ENCODE measurements around the gene LSS.
A peak's percentile ranks its signal among the peaks of the same experiment; 100 is the strongest.
"Not testable (repeated sequence)": the region's sequence is repeated elsewhere in the genome, so short reads cannot be mapped to it uniquely, and the experiment has no call there.

The LSS gene

DNA sequence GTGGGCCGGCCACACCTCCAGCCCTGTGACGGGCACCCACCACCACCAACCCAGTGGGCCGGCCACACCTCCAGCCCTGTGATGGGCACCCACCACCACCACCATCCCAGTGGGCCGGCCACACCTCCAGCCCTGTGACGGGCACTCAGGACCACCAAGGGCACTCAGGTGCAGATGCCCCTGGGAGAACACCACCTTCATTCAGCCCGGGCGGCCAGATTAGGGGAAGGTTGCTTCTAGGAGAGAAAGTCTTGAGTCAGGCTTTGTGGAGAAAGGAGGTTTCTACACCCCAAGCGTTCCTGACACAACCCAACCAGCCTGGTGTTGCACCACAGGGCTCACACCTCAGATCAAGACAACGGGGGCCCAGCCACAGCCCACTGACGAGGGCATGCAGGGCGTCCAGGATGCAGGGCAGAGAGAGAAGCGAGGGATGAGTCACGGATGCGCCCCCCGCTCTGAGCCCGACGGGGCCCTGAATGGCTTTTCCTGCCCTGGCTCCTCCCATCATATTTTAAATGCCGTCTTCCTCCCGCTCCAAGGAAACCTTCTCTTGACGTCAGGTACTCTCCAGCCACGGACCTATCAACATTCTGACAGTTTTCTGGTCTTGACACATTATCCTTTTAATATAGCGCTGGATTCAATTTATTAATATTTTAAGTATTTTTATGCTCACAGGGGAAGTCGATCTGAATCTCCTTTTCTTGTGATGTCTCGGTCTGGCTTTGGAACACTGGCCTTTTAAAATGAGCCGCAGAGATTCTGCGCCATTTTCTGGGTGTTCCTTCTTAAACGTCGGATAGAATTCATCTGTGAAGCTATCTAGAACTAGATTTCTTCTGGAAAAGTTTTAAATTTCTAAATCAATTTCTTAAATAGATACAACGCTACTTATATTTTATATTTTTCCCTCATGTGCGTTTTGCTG, 43.7 kb downstream of the LSS start:
- DNase-seq, result peak; percentile 84 to 88

DNA sequence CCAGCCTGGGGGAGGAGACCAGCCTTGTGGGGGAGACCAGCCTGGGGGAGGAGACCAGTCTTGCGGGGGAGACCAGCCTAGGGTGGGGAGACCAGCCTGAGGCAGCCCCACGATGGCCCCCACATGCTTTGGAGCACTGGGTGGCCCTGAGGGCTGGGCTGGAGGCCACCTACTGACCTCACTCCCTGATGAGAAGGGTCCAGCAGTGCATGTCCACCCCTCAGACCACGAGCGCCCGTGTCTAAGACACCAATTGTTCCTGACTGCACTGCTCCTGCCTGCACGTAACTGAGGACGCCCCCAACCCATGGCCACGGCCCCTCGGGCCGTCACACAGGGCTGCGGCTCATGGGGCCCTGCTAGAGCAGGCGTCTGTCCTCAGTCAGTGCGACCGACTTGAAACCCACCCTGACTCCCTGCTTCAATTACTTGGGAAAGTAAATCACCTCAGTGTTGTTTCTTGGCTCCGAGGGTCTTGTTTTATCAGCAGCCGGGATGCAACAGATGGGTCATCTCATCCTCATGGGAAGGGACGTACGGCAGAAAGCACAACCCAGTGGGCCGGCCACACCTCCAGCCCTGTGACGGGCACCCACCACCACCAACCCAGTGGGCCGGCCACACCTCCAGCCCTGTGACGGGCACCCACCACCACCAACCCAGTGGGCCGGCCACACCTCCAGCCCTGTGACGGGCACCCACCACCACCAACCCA, 44.5 kb downstream of the LSS start, which contains the start of gene SPATC1L:
TSS of gene SPATC1L (minus strand) at position 550 of the 715 bp plus-strand sequence. CDS start 1,643 bp downstream, outside the sequence.
- peak; percentile 54 to 84 for DNase-seq

DNA sequence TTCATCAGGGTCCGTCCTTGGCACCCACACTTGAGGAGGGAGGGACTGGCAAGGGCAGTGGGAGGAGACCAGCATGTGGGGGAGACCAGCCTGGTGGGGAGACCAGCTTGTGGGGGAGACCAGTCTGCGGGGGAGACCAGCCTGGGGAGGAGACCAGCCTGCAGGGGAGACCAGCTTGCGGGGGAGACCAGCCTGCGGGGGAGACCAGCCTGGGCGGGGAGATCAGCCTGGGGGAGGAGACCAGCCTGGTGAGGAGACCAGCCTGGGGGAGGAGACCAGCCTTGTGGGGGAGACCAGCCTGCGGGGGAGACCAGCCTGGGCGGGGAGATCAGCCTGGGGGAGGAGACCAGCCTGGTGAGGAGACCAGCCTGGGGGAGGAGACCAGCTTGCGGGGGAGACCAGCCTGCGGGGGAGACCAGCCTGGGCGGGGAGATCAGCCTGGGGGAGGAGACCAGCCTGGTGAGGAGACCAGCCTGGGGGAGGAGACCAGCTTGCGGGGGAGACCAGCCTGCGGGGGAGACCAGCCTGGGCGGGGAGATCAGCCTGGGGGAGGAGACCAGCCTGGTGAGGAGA, 45.2 kb downstream of the LSS start:
- peak in 1 of 2 experiments; percentile 15 for DNase-seq

DNA sequence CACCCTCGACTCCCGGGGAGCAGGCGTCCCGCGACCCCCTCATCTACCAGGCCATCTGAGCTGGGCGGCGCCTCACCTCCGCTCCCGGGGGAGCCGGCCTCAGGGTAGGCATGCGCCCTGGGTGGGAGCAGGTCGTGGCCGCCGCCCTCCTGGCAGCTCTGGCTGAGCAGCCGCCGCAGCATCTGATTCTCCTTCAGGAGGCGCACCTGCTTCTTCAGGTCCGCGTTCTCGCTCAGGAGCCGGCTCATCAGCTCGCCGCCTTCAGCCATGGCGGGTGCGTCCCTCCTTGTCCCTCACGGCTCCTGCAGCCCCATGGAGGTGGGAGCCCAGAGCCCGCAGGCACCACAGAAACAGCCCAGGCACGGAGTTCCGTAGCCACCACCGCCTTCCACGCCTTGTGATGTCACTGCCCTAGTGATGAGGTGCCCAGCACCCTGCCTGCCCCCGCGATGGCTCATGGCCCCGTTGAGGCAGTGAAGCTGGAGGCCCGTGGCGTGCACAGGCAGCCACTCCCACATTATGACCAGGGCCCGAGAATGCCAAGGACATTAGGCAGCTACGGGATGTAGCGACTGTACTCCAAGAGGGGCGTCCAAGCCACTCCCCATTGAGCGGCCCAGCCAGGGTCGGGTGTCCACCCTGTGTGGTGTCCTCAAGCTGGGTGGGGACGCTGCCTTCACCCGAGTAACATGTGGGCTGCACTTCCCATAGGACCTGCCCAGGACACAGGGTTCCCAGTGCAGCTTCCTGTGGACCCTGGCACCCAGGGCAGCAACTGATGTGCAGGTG, 45.8 kb downstream of the LSS start:
- DNase-seq, result no peak

DNA sequence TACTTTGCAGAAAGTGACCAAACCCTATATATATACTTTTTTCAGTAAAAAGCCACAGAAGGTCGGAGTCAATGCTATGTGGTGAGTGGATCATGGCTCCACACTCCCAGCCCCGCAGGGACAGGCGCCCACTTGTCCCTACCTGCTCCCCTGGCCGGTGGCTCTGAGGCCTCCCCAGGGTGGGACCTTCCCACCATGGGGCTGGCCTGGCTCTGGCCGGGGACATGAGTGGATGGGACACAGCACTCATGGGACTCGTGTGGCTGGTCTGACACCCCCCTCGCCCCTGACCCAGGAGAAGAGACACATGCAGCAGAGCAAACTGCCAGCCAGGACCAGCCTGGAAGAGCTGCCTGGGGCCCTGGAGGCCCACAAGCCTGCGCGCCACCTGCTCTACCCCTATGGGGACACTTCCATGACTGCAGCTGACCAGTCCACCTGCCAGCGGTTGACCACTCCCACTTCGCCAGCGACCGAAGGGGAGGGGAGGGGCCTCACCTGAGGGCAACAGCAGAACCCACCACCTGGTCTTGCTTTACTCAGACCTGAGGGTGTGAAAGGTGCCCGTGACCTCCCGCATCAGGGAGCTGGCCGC, 46.5 kb downstream of the LSS start:
- no peak for DNase-seq

DNA sequence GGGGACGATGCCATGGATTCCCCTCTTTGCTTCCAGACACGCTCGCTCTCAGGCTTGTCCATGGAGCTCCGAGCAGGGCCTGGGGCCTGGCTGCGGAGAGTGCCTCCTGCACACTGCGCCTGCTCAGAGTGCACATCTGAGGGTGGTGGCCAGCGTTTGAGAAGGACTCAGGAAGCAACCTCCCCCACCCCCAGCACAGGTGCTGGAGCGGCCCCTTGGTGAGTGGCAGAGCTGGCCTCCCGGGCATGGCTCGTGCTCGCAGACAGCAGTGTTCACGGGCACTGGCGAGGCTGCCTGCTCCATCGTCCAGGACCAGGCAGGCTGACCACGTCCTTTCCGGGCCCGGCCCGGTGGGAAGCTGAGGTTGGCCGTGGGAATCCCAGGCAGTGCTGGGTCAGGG, 47.1 kb downstream of the LSS start:
- DNase-seq, result no peak

DNA sequence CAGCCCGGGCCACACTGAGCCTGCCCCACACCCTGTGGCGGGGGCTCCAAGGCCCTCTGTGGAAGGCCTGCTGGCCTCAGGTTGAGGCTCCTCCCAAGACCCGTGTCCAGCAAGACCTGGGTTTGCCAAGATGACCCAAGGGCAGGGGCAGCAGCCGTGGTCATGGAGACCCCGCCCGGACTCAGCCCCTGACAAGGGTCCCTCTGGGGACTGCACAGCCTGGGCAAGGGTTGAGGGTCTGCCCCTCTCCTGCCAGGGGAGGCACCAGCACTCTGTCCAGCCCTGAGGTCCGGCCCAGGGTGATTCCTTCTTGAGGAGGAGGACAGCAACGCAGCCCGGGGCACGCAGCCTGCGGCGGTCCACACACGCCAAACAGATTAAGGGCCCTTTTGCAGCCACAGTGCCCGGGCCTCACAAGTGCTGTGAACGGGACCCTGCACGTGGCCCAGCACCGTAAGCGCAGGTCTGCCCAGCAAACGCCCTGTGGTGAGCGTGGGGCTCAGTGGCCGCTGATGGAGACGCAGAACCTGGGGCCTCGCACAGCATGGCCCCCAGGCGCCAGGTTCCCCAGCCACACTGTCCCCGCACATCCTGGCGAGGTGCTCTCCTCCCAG, 47.7 kb downstream of the LSS start:
- DNase-seq, result no peak

DNA sequence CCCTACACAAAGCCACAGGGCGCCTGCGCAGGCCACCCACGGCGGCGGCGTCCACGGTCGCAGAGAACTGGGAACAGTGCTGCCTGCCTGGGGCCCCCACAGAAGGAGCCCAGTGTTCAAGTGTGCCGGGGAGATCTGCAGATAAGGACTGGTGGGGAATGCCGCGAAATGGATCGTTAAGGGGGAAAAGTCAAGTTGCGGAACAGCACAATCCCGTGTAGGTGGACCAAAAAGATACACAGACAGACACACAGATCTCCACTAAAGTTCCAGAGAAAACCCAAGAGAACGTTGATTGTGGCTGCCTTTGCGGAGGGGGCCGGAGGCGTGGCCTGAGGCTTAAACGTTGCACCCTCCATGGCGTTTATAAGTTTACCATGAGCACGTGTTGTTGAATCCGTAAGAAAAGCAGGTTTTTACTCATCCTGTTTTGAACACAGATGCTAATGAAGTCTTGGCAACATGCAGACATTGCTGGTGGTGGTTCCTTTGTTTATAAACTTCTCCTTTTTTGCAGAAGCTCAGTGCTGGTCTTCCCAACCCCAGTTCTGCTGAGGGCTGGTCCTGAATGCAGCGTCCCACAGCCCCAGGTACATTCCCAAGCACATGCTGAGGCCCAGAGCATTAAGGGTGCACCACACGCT, 48.4 kb downstream of the LSS start:
- no peak for DNase-seq

DNA sequence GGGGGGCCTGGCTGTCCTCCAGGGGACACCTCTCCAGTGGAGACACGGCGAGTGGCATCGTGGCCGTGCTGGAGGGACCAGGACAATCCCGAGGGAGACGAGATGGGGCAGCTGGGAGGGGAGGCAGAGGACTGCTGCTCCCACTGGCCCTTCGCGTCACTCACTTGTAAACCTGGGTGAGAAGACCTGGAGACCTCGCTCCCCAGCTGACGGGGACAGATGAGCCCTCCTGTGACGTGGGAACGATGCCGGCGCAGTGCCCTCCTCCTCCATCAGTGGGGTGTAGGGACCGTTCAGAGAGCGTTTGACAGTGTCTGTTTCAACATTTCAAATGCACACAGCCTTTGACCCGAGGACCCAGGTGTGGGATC, 48.9 kb downstream of the LSS start:
- DNase-seq, result no peak

DNA sequence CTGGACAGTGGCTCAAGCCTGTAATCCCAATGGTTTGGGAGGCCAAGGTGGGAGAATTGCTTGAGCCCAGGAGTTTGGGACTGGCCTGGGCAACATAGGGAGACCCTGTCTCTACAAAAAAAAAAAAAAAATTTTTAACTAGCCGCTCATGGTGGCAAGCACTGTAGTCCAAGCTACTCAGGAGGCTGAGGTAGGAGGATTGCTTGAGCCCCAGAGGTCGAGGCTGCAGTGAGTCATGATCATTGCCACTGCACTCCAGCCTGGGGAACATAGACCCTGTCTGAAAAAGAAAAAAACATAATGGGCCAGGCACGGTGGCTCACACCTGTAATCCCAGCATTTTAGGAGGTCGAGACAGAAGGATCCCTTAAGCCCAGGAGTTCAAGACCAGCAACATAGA, 49.6 kb downstream of the LSS start:
- no peak for DNase-seq

DNA sequence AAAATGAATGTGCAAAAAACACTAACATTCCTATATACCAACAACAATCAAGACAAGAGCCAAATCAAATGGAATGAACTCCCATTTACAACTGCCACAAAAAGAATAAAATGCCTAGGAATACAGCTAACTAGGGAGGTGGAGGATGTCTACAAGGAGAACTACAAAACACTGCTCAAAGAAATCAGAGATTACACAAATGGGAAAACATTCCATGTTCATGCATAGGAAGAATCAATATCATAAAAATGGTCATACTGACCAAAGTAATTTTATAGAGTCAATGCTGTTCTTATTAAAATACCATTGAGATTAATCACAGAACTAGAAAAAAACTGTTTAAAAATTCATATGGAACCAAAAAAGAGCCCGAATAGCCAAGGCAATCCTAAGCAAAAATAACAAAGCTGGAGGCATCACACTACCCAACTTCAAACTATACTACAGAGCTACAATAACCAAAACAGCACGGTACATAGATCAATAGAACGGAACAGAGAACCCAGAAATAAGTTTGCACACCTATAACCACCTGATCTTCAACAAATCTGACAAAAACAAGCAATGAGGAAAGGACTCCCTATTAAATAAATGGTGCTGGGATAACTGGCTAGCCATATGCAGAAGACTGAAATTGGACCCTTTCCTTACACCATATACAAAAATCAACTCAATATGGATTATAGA, 52.0 kb downstream of the LSS start:
- not testable (repeated sequence) for DNase-seq

DNA sequence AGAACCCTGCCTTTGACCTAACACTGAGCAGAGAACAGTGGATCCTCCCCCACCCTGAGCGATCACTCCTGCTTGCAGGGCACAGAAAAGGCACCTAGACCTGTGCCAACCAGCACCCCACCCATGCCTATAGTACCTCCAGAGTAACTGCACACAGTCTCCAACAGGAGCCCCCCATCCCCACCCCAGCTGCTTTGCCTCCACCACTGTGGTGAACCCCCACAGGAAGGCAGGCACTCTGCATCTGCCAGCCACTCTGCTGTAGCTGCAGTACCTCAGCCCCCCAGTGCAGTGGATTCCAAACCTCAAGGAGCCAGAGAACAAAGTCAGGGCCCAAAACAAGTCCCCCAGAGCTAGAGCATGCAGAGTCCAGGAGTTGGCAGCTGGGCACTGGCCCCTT, 55.0 kb downstream of the LSS start:
- DNase-seq, result no peak

DNA sequence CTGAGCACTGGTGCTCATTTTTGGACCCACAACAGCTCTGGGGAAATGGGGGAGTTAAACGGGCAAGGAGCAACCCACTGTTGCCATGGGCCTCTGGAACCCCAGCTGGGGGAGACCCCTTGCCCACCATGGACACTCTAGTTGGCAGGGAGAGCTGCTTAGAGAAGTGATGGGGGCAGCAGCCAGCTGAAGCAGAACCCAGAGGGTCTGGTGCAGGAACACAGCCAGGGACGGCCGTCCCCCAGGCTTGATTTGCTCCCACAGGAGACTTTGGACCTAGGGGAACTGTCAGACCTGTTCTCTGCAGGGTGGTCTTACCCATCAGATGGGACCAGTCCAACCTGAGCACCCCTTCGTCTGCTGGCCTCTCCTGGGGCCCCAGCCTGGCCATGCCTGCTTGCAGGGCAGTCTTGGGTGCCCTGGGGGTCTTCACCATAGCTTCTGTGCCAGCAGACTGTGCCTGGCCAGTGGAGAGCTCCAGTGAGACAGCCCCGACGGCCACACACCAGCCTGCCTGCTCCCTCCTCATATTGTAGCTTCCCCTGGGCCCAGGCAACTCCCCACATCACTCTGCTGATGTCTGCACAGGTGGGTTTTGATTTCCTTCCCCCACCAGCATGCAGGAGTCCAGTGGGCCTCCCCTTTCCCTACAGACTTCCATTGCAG, 55.6 kb downstream of the LSS start:
- no peak for DNase-seq

DNA sequence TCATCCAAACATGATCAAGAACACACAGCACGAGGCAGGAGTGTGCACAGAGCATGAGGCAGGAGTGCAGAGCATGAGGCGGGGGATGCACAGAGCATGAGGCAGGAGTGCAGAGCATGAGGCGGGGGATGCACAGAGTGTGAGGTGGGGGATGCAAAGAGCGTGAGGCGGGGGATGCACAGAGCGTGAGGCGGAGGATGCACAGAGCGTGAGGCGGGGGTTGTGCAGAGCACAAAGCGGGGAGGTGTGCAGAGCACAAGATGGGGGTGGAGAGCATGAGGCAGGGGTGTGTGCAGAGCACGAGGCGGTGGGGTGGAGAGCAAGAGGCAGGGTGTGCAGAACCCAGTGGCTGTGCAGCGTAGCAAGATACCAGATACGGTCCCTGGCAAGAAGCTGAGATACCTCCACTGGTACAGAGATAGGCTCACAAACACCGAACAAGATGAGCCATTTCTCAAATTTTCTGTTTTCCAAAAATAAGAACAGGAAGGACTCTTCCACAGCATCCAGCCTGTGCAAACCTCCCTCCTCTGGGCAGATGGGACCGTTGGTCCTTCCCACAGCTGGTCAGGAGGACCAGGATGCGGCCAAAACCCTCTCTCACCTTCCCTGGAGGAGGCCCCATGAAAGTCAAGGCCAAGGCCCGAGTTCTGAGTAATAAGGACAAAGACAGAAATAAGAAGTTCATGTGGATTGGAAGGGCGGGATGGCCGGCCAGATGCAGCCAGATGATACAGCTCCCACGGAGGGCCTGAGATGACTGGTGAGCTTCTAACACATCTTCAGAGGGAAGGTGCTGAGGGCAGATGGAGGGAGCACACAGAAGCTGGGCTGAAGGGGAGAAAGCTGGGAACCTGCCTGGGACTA, 56.3 kb downstream of the LSS start:
- DNase-seq, result no peak

DNA sequence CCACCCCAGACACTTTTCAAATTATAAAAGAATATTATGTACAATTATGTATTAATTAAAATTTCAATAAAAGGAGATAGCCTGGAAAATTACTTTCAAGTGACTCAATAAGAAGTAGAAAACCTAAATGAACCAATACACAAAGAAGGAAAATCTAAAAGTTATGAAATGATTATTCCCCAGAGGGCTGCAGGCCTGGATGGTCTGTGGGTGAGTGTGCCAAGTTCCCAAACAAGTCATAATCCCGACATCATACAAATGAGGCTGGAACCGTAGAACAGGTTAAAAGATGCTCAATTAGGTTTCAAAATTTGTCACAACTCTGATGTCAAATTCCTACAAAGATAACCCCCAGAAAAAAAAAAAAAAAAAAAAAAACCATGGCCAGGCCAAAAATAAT, 57.0 kb downstream of the LSS start:
- no peak for DNase-seq

DNA sequence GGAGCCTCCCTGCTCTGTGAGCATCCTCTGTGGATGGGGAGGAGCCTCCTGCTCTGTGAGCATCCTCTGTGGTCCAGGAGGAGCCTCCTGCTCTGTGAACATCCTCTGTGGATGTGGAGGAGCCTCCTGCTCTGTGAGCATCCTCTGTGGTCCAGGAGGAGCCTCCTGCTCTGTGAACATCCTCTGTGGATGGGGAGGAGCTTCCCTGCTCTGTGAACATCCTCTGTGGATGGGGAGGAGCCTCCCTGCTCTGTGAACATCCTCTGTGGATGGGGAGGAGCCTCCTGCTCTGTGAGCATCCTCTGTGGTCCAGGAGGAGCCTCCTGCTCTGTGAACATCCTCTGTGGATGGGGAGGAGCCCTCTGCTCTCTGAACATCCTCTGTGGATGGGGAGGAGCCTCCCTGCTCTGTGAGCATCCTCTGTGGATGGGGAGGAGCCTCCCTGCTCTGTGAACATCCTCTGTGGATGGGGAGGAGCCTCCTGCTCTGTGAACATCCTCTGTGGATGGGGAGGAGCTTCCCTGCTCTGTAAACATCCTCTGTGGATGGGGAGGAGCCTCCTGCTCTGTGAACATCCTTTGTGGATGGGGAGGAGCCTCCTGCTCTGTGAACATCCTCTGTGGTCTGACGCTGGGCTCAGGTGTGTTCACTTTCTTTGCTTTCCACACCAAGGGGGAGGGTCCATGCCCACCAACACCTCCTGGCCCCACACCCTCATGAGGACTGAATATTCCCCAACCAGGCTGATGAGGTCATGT, 58.0 kb downstream of the LSS start:
- DNase-seq, result not testable (repeated sequence)

DNA sequence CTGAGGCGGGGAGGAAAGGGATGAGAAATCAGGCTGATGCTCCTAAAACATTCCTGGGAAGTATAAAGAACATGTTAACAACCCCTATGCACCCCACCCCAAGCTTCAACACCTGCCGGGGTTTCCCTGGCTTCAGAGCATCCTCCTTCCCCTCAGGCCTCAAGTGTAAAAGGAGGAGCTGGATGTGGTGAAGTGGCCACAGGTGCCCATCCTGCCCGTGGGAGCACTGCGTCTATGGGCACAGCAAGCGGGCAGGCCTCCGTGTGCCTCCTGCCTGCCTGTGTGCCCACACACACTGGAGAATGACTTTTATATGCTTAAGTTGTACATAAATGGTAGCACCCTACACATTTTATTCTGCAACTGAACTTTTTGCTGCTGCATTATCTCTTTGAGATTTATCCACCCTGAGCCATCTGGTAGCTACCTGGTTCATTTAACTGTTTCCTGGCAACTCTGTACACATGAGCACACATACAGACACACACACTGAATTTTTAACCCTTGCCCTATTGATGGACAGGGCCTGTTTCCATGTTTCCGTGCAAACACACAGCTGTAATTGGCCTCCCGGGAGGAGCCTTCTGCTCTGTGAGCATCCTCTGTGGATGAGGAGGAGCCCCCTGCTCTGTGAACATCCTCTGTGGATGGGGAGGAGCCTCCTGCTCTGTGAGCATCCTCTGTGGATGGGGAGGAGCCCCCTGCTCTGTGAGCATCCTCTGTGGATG, 59.8 kb downstream of the LSS start:
- DNase-seq, result no peak

DNA sequence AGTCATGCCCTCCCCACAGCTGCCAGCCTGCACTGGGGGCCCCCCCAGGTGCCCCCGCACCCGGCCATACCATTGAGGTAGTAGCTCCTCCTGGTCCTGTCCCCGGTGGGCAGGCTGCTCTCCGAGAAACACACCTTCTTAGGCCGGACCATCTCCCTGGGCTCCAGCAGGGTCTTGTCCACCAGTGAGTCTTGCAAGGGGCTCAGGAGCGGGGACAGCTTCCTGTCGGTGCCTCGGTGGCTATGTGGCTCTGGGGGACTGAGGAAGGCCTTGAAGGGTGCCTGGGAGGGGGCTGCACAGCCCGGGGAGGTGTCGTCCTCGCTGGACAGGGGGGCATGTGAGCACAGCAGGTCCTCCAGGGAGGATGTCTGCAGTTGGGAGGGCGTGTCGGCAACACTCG, 60.3 kb downstream of the LSS start:
- DNase-seq, result no peak
